ENCODE data around the gene CCDC187. TPM values are rescaled to one million over a fixed set of nuclear protein-coding genes. Genes with fewer than 3 reads are reported as not detected.
A peak's percentile ranks its signal among the peaks of the same experiment; 100 is the strongest.

Gene CCDC187
- total RNA-seq, 6 donors from 2014 or later, result 0.17 to 22.3 (median 10.0) TPM

GRCh38 chr9:136249877-136250559 lies 53.9 kb downstream of the CCDC187 start:
- 66 to 70% methylated on average over 30 of the region's 30 CpGs for WGBS, 2 donors
- peak in 1 of 2 donors; percentile 76 for DNase-seq

DNA sequence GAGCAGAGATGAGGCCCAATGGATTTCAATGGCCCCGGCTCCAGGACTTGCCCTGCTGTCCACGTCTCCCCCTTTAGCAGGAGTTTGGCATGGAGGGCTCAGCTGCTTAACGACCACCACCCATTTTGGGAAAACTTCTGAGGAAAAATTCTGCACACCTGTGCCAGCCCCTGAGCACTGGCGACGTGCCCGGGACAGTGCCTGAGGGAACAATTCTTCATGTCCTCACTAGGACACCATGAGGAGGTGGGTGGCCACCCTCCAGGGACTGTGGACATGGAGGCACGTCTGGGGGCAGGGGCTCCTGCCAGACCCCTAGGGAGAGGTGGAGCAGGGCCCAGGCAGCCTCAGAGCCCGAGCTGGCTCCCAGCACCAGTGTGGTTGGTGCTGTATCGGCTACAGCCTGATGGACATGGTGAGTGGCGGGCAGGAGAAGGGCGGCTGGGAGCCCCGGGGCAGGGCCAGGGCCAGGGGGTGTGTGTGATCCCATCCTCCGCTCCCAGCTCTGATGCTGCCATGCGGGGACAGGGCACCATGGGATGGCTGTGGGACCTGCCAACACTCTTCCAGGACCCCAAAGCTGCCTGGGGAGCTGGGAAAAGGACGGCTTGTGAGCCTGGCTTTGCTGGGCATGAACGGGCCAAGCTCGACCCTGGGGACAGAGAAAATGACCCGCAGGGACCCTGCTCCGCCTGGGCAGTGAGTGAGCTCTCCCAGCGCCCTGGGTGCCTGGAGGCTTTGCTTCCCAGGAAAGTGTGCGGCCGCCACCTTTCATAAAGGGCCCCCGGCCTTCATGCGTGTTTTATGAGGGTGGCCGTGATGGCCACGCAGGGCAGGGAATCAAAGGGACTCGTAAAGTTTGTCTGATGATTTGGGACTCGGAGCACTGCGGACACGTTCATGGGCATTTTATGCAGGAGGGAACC lies 54.7 kb downstream of the CCDC187 start:
- no peak overlapping the region for H3K27ac ChIP-seq
- DNase-seq (peak in 1 of 2 donors; percentile 79), ATAC-seq (ENCODE audit: low FRiP score in 2 of 2) (no peak)
- H3K4me3 ChIP-seq, result no peak overlapping the region
- TF ChIP-seq, protein P1, sequence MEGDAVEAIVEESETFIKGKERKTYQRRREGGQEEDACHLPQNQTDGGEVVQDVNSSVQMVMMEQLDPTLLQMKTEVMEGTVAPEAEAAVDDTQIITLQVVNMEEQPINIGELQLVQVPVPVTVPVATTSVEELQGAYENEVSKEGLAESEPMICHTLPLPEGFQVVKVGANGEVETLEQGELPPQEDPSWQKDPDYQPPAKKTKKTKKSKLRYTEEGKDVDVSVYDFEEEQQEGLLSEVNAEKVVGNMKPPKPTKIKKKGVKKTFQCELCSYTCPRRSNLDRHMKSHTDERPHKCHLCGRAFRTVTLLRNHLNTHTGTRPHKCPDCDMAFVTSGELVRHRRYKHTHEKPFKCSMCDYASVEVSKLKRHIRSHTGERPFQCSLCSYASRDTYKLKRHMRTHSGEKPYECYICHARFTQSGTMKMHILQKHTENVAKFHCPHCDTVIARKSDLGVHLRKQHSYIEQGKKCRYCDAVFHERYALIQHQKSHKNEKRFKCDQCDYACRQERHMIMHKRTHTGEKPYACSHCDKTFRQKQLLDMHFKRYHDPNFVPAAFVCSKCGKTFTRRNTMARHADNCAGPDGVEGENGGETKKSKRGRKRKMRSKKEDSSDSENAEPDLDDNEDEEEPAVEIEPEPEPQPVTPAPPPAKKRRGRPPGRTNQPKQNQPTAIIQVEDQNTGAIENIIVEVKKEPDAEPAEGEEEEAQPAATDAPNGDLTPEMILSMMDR (IDR thresholded peaks at IDR 0.05), result no peak
- TF ChIP-seq POLR2AphosphoS5 (IDR thresholded peaks at IDR 0.05) (no peak), POLR2A (IDR thresholded peaks at IDR 0.05) (no peak), EP300 (IDR thresholded peaks at IDR 0.05) (no peak)
- H3K27me3 ChIP-seq, result no peaks in the 10 kb centered on the region
- 85% methylated on average over 18 to 30 of the region's 30 CpGs for WGBS, 2 donors
- H3K4me1 ChIP-seq, result peaks cover 9 to 17% (median 12%) of the 10 kb centered on the region in 4 donors
- no peaks in the 10 kb centered on the region for H3K36me3 ChIP-seq
- H3K9me3 ChIP-seq, result no peaks in the 10 kb centered on the region

More at GRCh38 chr9:136249877-136250559, 53.9 kb downstream of the CCDC187 start:
- no peak for TF ChIP-seq EP300 (IDR thresholded peaks at IDR 0.05)
- TF ChIP-seq POLR2AphosphoS5 (IDR thresholded peaks at IDR 0.05), result no peak
- no peak for TF ChIP-seq POLR2A (IDR thresholded peaks at IDR 0.05)
- TF ChIP-seq, protein P1 (IDR thresholded peaks at IDR 0.05), result no peak
- Histone ChIP-seq H3K36me3 (no peaks in the 10 kb centered on the region), H3K27me3 (no peaks in the 10 kb centered on the region), H3K4me1 (peaks cover under 1 to 9% (median 4%) of the 10 kb centered on the region in 4 donors), H3K9me3 (no peaks in the 10 kb centered on the region), H3K27ac (no peak overlapping the region), H3K4me3 (no peak overlapping the region)
- ATAC-seq (ENCODE audit: low FRiP score in 2 of 2), result no peak

- ATAC-seq (ENCODE audit: low FRiP score in 2 of 2) (no peak), DNase-seq (peak in 1 of 2 donors; percentile 73)
- no peak for TF ChIP-seq POLR2AphosphoS5 (IDR thresholded peaks at IDR 0.05)
- TF ChIP-seq EP300 (IDR thresholded peaks at IDR 0.05), result no peak
- TF ChIP-seq, protein P1 (IDR thresholded peaks at IDR 0.05), result no peak
- TF ChIP-seq POLR2A (IDR thresholded peaks at IDR 0.05), result no peak
- Histone ChIP-seq H3K27ac (no peak overlapping the region), H3K27me3 (no peaks in the 10 kb centered on the region), H3K4me1 (peaks cover 12 to 19% (median 15%) of the 10 kb centered on the region in 4 donors), H3K9me3 (no peaks in the 10 kb centered on the region), H3K36me3 (no peaks in the 10 kb centered on the region), H3K4me3 (no peak overlapping the region)
- WGBS, 2 donors, result 85 to 88% methylated on average over 22 to 24 of the region's 24 CpGs
Measured at GRCh38 chr9:136247947-136248637, 55.8 kb downstream of the CCDC187 start.

DNA sequence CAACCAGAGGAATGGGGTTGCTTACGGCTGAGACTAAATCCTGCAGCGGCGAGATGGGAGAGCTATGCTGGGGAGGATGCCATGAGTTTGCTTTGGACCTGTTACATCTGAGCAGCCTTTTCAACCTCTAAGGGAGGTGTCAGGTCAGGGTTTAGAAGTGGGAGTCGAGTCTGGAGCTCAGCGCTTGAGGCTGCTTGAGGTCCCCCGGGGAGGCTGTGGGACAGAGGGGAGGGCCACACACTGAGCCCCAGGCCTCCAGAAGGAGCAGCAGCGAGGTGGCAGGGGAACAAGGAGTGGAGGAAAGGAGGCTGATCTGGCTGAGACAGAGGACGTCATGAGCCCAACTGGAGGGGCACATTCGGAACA lies 56.4 kb downstream of the CCDC187 start:
- Histone ChIP-seq H3K27me3 (no peaks in the 10 kb centered on the region), H3K4me3 (no peak overlapping the region), H3K36me3 (no peaks in the 10 kb centered on the region), H3K4me1 (peaks cover 12 to 19% (median 15%) of the 10 kb centered on the region in 4 donors), H3K9me3 (no peaks in the 10 kb centered on the region), H3K27ac (no peak overlapping the region)
- DNase-seq (peak in 1 of 2 donors; percentile 8), ATAC-seq (ENCODE audit: low FRiP score in 2 of 2) (no peak)
- TF ChIP-seq POLR2AphosphoS5 (IDR thresholded peaks at IDR 0.05), result no peak
- TF ChIP-seq EP300 (IDR thresholded peaks at IDR 0.05), result no peak
- TF ChIP-seq POLR2A (IDR thresholded peaks at IDR 0.05), result no peak
- TF ChIP-seq, protein P1 (IDR thresholded peaks at IDR 0.05), result no peak
- 62 to 69% methylated on average over 8 of the region's 9 CpGs for WGBS, 2 donors

Measured in upper lobe of left lung (tissue), 6 donors.